Occipital lobe (tissue), 2 donors: ENCODE data around the gene SSH2. TPM values are rescaled to one million over a fixed set of nuclear protein-coding genes. Genes with fewer than 3 reads are reported as not detected.
"Not testable (repeated sequence)": the region's sequence is repeated elsewhere in the genome, so short reads cannot be mapped to it uniquely, and the experiment has no call there.

ENCODE experiments used
- DNase-seq: peaks from one replicate; lab custom pipeline; 2025; lab: John Stamatoyannopoulos, UW
- total RNA-seq: library from RNA; depleted of rRNA; stranded (reverse); fragments of >200 nt; gene quantifications from one replicate; pipeline ENCODE4 v1.2.3, GENCODE V29; 2014

The SSH2 gene
- total RNA-seq, 1 donor from 2014 or later = 19.8 TPM

GRCh38 chr17:29929006-29929532 is 959 bp downstream of the SSH2 start:
- DNase-seq = no peak

GRCh38 chr17:29927546-29927945 is 2.5 kb downstream of the SSH2 start:
- no peak for DNase-seq

GRCh38 chr17:29924786-29925185 is 5.2 kb downstream of the SSH2 start:
- no peak for DNase-seq

DNA sequence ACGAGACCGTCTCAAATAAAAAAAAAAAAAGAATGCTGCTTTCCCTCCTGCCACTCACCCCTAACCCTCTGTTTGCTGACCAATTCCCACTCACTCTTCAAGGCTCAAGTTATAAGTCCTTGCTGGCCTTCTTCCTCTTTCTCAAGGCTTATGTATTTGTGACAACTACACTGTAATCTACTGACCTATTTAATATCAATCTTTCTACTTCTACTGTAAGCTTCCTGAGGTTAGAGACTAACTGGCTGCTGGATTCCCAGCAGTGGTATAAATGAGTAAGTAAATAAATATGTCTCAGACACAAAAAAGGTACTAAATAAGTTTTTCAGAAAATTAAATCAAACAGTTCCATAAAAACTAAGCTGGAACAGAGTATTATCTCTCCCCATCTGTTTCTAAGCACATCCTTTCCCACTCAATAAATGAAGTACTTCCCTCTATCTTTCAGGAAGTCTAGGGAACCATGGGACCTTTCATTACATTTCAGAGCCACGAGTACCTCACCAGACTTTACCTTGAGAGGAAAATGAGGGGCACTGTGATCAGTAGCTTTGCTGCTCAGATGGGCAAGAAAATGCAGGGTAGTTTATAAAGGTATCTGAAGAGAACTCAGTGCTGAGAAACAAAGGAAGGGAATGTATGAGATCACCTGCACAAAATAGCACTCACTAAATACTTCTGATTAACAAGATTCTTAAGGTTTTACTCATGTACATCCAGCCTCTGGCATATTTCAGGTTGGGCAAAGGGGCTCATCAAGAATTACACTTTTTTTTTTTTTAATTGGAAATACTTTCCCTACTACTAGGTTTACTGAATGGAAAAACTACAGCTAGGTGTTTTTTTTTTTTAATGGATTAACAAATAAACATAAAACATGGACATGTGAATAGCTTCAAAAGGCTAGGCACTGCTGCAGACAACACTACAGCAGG is 10.8 kb downstream of the SSH2 start:
- DNase-seq = no peak

GRCh38 chr17:29918016-29918415 is 12.0 kb downstream of the SSH2 start:
- no peak for DNase-seq

DNA sequence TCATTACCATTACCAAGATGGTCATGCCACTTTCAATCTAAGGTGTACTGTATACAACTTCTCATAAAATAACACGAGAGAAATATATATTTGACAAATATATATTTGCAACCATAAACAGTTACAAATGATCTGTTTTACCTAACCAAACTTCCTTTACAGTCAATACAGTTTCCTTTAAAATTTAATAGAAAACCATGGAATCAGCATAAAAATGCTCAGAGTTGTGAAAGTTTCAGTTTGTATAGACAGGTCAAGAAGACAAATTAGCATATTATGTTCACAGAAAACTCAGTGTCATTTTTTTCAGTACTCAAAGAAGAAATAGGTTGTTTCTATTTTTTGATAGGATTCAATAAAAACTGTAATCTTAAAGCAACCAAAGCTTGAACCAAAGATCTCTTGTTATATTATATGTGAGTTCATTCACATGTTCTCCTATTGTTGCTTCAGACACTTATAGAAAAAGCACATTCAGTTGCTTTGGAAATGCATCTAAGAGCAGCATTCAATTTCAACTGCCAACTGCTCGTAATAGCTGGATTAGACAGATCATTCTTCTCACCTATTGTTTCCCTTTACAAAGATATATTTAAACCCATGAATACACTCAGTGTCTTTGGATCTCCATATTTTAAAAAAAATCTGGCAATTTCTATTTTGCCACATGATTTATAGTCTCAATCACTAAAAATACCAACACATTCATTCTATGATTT is 15.1 kb downstream of the SSH2 start:
- DNase-seq = no peak

DNA sequence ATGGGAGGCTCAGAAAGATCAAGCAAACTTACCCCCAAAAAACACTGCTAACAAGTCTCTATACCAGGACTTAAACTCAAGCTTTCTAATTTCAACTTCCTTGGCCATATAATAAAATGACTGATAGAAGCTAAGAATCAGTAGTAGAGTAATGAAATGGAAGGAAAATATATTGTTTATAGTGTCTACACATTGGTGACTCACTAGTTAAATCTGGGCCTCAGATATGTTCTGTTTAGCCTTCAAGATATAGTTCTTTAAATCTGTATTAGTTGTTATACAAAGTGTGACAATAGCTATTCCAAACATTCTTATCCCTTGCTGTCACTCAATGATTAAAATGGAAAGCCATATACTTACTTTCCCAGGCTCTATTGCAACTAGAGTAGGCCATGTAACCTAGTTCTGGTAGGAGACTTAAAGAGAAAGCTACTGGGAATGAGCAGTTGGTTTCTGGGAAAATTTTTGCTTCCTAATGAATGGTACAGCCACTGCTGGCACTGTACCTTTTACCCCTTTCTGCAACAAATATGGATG is 18.3 kb downstream of the SSH2 start:
- DNase-seq = no peak

DNA sequence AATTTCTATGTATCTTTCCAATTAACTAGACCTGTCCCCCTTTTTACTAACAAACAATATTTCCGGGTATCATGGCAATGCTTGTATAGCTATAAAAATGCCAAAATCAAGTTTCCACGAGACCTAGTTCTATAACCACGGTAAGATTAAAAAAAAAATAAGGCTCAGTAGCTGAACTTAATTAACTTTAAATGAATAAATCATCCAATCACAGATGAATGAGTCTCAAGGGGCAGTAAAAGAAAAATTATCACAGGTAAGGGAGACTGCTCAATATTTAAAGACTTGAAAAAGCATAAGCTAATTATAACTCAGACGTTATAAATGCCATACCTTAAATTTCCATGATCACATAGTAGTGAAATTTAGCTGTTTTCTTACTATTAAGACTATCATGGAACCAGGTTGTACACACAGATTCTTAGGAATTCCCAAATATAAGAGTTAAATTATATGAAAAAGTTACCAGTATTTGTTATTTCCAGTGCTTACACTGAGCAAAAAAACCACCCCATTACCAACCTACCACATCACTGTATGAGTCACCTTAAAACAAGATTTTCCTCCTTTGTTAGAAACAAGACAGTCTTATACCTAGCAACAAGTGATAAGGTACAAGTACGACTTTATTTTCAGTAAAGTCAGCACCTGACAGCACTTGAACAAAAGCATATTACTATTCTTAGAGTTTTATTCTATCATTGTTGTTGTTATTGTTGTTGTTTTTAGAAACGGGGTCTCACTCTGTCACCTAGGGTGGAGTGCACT is 20.6 kb downstream of the SSH2 start:
- no peak for DNase-seq

DNA sequence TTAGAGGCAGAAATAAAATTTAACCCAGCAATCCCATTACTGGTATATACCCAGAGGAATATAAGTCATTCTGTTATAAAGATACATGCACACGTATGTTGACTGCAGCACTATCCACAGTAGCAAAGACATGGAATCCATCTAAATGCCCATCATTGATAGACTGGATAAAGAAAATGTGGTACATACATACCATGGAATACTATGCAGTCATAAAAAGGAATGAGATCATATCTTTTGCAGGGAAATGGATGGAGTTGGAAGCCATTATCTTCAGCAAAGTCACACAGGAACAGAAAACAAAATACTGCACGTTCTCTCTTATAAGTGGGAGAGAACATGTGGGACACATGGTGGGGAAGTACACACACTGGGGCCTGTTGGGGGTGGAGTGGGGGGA is 23.1 kb downstream of the SSH2 start:
- DNase-seq = no peak

GRCh38 chr17:29905879-29906167 is 24.2 kb downstream of the SSH2 start:
- no peak for DNase-seq

DNA sequence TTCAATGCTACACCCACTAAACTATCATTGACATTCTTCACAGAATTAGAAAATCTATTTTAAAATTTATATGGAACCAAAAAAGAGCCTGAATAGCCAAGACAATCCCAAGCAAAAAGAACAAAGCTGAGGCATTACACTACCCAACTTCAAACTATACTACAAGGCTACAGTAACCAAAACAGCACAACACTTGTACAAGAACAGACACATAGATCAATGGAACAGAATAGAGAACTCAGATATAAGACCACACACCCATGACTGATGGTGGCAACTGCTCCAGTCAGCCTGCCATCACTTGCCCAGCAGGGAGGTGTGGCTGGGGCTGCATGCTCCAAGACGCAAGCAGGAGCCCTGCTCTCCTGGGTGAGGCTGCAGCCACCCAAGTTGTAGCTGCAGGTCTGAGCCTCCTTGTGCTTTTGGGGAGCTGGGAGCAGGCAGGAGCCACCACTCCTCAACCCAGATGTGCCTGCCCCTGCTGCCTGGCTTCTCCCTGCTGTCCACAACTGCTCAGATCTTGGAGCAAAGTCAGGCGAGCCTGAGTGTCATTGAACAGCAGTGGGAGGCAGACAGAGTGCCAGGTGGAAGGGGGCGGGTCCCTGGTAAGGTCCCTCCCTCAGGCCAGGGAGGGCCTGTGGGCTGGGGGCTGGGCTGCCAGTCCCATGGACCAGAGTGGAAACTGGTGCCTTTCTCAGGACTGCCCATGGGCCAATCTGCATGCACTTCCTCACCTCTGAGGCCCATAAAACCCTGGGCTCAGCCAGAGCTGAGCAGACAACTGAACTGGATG is 24.7 kb downstream of the SSH2 start:
- no peak for DNase-seq

- DNase-seq = no peak
Observed at GRCh38 chr17:29903471-29903870, 26.6 kb downstream of the SSH2 start.

DNA sequence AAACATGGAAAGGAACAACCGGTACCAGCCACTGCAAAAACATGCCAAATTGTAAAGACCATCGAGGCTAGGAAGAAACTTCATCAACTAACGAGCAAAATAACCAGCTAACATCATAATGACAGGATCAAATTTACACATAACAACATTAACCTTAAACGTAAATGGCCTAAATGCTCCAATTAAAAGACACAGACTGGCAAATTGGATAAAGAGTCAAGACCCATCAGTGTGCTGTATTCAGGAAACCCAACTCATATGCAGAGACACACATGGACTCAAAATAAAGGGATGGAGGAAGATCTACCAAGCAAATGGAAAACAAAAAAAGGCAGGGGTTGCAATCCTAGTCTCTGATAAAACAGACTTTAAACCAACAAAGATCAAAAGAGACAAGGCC is 32.9 kb downstream of the SSH2 start:
- not testable (repeated sequence) for DNase-seq

DNA sequence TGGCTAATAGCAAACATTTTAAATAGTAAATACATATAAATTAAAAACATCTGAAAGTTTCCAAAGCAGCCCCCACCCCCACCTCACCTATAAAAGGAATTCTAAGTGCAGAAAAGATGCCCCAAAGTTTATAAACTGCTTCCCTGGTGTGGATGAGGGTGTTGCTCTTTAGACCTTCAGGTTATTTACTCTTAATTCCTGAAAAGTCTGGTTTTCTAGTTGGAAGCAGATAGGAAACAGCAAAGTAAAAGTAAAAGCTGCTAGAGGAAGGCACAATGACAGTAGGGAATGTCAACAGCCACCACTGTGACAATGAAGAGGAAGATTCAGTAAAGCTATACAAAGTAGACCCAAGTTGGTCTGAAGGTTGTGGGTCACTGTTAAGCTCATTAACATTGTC is 37.8 kb downstream of the SSH2 start:
- DNase-seq = no peak

GRCh38 chr17:29891131-29891530 is 38.9 kb downstream of the SSH2 start:
- DNase-seq = no peak

GRCh38 chr17:29885031-29885640 is 44.9 kb downstream of the SSH2 start:
- no peak for DNase-seq

- no peak for DNase-seq
Observed at GRCh38 chr17:29883497-29883896, 46.5 kb downstream of the SSH2 start.

DNA sequence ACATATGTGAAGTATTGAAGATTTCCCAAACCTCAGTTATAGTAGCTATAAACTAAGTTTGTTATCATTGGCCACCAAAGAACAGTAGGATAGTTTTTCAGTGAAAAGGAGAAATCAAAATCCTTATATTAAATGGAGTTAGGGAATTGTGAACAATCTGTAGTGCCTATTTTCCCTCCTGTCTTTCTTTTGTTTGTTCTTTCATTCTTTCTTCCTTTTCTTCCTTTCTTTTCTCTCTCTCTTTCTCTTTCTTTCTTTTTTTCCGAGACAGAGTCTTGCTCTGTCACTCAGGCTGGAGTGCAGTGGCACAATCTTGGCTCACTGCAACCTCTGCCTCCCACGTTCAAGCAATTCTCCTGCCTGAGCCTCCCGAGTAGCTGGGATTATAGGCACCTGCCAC is 48.8 kb downstream of the SSH2 start:
- no peak for DNase-seq

DNA sequence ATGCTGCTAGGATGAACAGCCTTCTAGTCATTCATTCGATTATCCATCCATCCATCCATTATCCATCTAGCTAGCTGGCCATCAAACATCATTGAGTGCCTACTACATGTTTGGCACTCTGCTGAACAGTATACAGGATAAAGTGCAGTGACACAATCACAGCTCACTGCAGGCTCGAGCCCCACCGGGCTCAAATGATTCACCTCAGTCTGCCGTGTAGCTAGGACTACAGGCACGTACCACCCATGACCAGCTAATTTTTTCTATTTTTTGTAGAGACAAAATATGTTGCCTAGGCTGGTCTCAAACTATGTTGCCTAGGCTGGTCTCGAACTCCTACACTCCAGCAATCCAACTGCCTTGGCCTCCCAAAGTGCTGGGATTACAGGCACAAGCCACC is 50.0 kb downstream of the SSH2 start:
- no peak for DNase-seq

- no peak for DNase-seq
Observed at GRCh38 chr17:29874931-29875596, 55.0 kb downstream of the SSH2 start.
